ENCODE results near the gene FAM184A. TPM values are rescaled to one million over a fixed set of nuclear protein-coding genes. Genes with fewer than 3 reads are reported as not detected.

FAM184A gene
- total and polyA plus RNA-seq, 8 donors: 13.3 to 120 (median 88.2) TPM

GRCh38 chr6:119043783-119044182 is 34.7 kb downstream of the FAM184A start:
- no peak for DNase-seq
- ATAC-seq: no peak
- no peaks in the 10 kb centered on the region for H3K36me3 ChIP-seq
- no peak for TF ChIP-seq CTCF (IDR thresholded peaks at IDR 0.05)
- no peak overlapping the region for H3K4me3 ChIP-seq
- intact Hi-C loops (cut with DNase I): no loop called here
- H3K9me3 ChIP-seq: no peaks in the 10 kb centered on the region
- H3K4me1 ChIP-seq: peaks cover 0 to 4% of the 10 kb centered on the region in 2 donors
- H3K27me3 ChIP-seq: no peaks in the 10 kb centered on the region
- no peak overlapping the region for H3K27ac ChIP-seq

GRCh38 chr6:119043265-119043664 is 35.2 kb downstream of the FAM184A start:
- ATAC-seq (no peak), DNase-seq (no peak)
- Histone ChIP-seq H3K4me3 (no peak overlapping the region), H3K27ac (no peak overlapping the region), H3K9me3 (no peaks in the 10 kb centered on the region), H3K4me1 (peaks cover 0 to 4% of the 10 kb centered on the region in 2 donors), H3K36me3 (no peaks in the 10 kb centered on the region), H3K27me3 (no peaks in the 10 kb centered on the region)
- intact Hi-C loops (cut with DNase I): no loop called here
- no peak for TF ChIP-seq CTCF (IDR thresholded peaks at IDR 0.05)

- H3K36me3 ChIP-seq: no peaks in the 10 kb centered on the region
- TF ChIP-seq CTCF (IDR thresholded peaks at IDR 0.05): no peak
- H3K9me3 ChIP-seq: no peaks in the 10 kb centered on the region
- no peak overlapping the region for H3K4me3 ChIP-seq
- peak overlapping the region; percentile 66 to 70 for H3K27ac ChIP-seq
- H3K27me3 ChIP-seq: no peaks in the 10 kb centered on the region
- DNase-seq (peak in 1 of 4 donors; percentile 71), ATAC-seq (peak; percentile 86)
- intact Hi-C loops (cut with DNase I): no loop called here
- peaks cover 0 to 4% of the 10 kb centered on the region in 2 donors for H3K4me1 ChIP-seq
Measured at GRCh38 chr6:119040636-119041035, 37.8 kb downstream of the FAM184A start.

- Histone ChIP-seq H3K4me3 (no peak overlapping the region), H3K4me1 (peaks cover 0 to 4% of the 10 kb centered on the region in 2 donors), H3K36me3 (no peaks in the 10 kb centered on the region), H3K27me3 (no peaks in the 10 kb centered on the region), H3K9me3 (no peaks in the 10 kb centered on the region), H3K27ac (peak overlapping the region; percentile 66 to 70)
- ATAC-seq: peak; percentile 81
- DNase-seq: peak in 1 of 4 donors; percentile 58
- no peak for TF ChIP-seq CTCF (IDR thresholded peaks at IDR 0.05)
- intact Hi-C loops (cut with DNase I): no loop called here
Measured at GRCh38 chr6:119040229-119040628, 38.2 kb downstream of the FAM184A start.

- H3K9me3 ChIP-seq: no peaks in the 10 kb centered on the region
- DNase-seq (no peak), ATAC-seq (no peak)
- TF ChIP-seq CTCF (IDR thresholded peaks at IDR 0.05): no peak
- H3K4me1 ChIP-seq: peaks cover 0 to 4% of the 10 kb centered on the region in 2 donors
- no peak overlapping the region for H3K4me3 ChIP-seq
- no peaks in the 10 kb centered on the region for H3K27me3 ChIP-seq
- H3K27ac ChIP-seq: peak overlapping the region in 1 of 2 donors; percentile 14
- no peaks in the 10 kb centered on the region for H3K36me3 ChIP-seq
- intact Hi-C loops (cut with DNase I): no loop called here
Measured at GRCh38 chr6:119037941-119038623, 40.4 kb downstream of the FAM184A start.
